Colonic mucosa (tissue), 4 donors: ENCODE results near the gene ANKRD13D. TPM values are rescaled to one million over a fixed set of nuclear protein-coding genes. Genes with fewer than 3 reads are reported as not detected.

Experiments
- DNase-seq: peaks from one replicate; pipeline ENCODE4 v3.0.0-alpha.2; 2020
- H3K27ac ChIP-seq: fragments of 200-600 bp; one replicate; pipeline ENCODE4 v1.8.0; 2021
- H3K27me3 ChIP-seq: fragments of 200-600 bp; one replicate; pipeline ENCODE4 v1.8.0; 2021
- H3K36me3 ChIP-seq: fragments of 200-600 bp; one replicate; pipeline ENCODE4 v1.8.0; 2021
- H3K4me1 ChIP-seq: fragments of 200-600 bp; one replicate; pipeline ENCODE4 v1.8.0; 2021; ENCODE audit warnings: mild to moderate bottlenecking
- H3K4me3 ChIP-seq: fragments of 200-600 bp; one replicate; pipeline ENCODE4 v1.8.0; 2021
- H3K9ac ChIP-seq, 2 donors: one replicate each; pipeline ENCODE4 v1.7.0; 2013; ENCODE audit warnings: control low read depth in 2 of 2, low read depth in 2 of 2, low read length in 2 of 2
- H3K9me3 ChIP-seq: fragments of 200-600 bp; one replicate; pipeline ENCODE4 v1.8.0; 2021
- CTCF ChIP-seq: fragments of 200-600 bp; IDR thresholded peaks from one replicate; pipeline ENCODE4 v1.8.0; 2022; ENCODE audit warnings: antibody characterized with exemption, mild to moderate bottlenecking
- intact Hi-C: fragments of 100-400 bp; cut with DNase I; formaldehyde crosslinking; loops from one replicate; pipeline ENCODE4 v1.14.1; 2022
- total RNA-seq, 2 donors: library from RNA; stranded (reverse); fragmentation: NEBNext Ultra II Directional in 1 of 2; extraction: Animal tissue kit (Norgen Biotek cat#: 25700) in 1 of 2; gene quantifications; one replicate each; pipeline ENCODE4 v1.2.1, GENCODE V29; 2021
- donor health status: healthy.
- donor health status: DM: no; HTN: no; CAD: no.
- donor health status: DM: no; HTN: no; CAD: no.

The ANKRD13D gene
- total RNA-seq, 2 donors from 2014 or later: 18.8 to 39.5 TPM

- no peak for TF ChIP-seq CTCF
- intact Hi-C loops: no loop called here
- Histone ChIP-seq H3K9me3 (no peaks in the 10 kb centered on the region), H3K36me3 (peaks cover 21% of the 10 kb centered on the region), H3K27ac (peak overlapping the region; percentile 95), H3K27me3 (no peaks in the 10 kb centered on the region), H3K4me3 (peak overlapping the region; percentile 60), H3K4me1 (peaks cover 15% of the 10 kb centered on the region), H3K9ac (peak overlapping the region; percentile 61 to 91)
- no peak for DNase-seq
These were observed 1.5 kb upstream of the ANKRD13D start for GRCh38 chr11:67287355-67288197.

- Histone ChIP-seq H3K9me3 (no peaks in the 10 kb centered on the region), H3K27me3 (no peaks in the 10 kb centered on the region), H3K4me3 (peak overlapping the region; percentile 60), H3K36me3 (peaks cover 16% of the 10 kb centered on the region), H3K4me1 (peaks cover 15% of the 10 kb centered on the region), H3K9ac (peak overlapping the region; percentile 61 to 91), H3K27ac (peak overlapping the region; percentile 95)
- intact Hi-C loops: no loop called here
- DNase-seq: no peak
- no peak for TF ChIP-seq CTCF
These were observed 978 bp upstream of the ANKRD13D start for GRCh38 chr11:67288198-67288451.

- TF ChIP-seq CTCF: no peak
- Histone ChIP-seq H3K27me3 (no peaks in the 10 kb centered on the region), H3K4me3 (peak overlapping the region; percentile 60), H3K4me1 (peaks cover 15% of the 10 kb centered on the region), H3K9me3 (no peaks in the 10 kb centered on the region), H3K9ac (peak overlapping the region; percentile 91 to 92), H3K36me3 (peaks cover 11% of the 10 kb centered on the region), H3K27ac (peak overlapping the region; percentile 95)
- peak; percentile 87 for DNase-seq
- intact Hi-C loops: no loop called here
These were observed 464 bp upstream of the ANKRD13D start for GRCh38 chr11:67288452-67289225.

DNA sequence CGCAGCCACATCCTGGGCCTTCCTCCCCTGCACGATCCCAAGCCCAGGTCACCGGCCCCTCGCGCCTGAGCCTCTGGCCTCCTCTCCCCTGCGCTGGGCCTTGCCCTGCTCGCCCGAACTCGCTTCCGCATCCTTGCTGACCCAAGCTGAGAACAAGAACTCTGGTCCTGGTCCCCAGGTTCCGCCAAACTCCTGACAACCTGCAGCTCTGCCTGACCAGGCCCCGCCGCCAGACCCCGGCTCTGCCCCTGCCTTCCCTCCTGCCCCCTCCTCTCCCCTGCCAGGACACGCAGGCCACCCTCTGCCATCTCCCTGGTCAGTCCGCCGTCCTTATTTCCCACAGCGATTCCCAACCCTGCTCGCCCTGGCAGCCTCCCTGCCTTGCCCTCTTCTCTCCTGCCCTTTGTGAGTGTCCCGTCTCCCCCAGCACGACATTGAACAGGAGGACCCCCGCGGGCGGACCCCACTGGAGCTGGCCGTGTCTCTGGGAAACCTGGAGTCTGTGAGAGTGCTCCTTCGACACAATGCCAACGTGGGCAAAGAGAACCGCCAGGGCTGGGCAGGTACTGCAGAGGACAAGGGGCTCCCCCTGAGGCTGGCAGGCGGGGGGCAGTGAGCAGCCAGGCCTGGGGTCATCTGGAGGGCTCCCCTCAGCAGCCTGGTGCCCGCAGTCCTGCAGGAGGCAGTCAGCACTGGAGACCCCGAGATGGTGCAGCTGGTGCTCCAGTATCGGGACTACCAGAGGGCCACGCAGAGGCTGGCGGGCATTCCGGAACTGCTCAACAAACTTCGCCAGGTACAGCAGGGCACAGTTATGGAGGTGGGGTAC is 762 bp downstream of the ANKRD13D start:
- DNase-seq: no peak
- TF ChIP-seq CTCF: no peak
- peaks cover 15% of the 10 kb centered on the region for H3K4me1 ChIP-seq
- peaks cover 10% of the 10 kb centered on the region for H3K36me3 ChIP-seq
- peak overlapping the region; percentile 81 for H3K9ac ChIP-seq
- H3K27ac ChIP-seq: peak overlapping the region; percentile 71
- intact Hi-C loops: no loop called here
- H3K27me3 ChIP-seq: no peaks in the 10 kb centered on the region
- no peaks in the 10 kb centered on the region for H3K9me3 ChIP-seq
- H3K4me3 ChIP-seq: peak overlapping the region; percentile 60

GRCh38 chr11:67290801-67291200 is 1.7 kb downstream of the ANKRD13D start:
- H3K4me1 ChIP-seq: peaks cover 15% of the 10 kb centered on the region
- no peak overlapping the region for H3K4me3 ChIP-seq
- peaks cover 2% of the 10 kb centered on the region for H3K36me3 ChIP-seq
- TF ChIP-seq CTCF: no peak
- intact Hi-C loops: no loop called here
- H3K27ac ChIP-seq: peak overlapping the region; percentile 71
- DNase-seq: no peak
- H3K9ac ChIP-seq: peak overlapping the region in 1 of 2 donors; percentile 81
- no peaks in the 10 kb centered on the region for H3K9me3 ChIP-seq
- H3K27me3 ChIP-seq: no peaks in the 10 kb centered on the region
